ENCODE results near the gene AZGP1.

The AZGP1 gene

DNA sequence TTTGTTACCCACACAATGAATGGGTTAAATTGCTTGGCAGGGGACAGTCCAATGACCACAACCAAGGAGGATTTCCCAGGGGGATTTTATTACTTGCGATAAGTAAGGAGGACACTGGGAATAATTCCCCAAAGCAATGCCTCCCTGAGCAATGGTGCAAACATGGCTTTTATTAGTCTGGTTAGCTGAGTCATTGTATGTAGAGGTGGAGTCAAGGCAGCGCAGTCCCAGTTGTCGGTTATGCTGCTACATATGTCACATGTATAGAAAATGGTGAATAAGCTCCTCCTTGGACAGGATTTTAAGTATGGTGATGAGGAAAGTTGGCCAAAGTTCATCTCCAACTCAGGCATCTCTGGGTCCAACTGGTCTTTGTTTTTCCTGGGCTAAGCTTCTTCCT lies 52.6 kb downstream of the AZGP1 start:
- DNase-seq (ENCODE audit: low read depth, low spot score) = no peak
- no peak overlapping the region for H3K4me3 ChIP-seq (ENCODE audit: low read length)

DNA sequence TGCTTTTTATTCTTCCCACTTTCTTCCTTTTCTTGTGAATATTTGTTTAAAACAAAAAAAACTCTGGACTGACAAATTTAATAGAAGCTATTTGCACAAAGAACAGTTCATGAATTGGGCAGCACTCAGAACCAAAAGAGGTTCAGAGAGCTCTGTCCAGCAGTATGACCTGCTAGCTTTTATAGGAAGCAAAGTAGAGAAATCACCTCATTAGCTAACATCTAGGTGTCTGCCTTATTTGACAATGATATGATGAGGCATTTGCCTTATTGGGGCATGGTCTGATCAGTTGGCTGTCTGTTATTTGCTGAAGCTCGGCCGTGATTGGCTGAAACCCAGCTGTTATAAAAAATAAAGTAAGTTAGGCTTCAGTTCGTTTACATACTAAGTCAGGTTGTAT lies 55.7 kb downstream of the AZGP1 start:
- peak overlapping the region; percentile 72 for H3K4me3 ChIP-seq (ENCODE audit: low read length)
- peak; percentile 12 for DNase-seq (ENCODE audit: low read depth, low spot score)

GRCh38 chr7:99919814-99920112 lies 56.1 kb downstream of the AZGP1 start:
- peak overlapping the region; percentile 72 for H3K4me3 ChIP-seq (ENCODE audit: low read length)
- no peak for DNase-seq (ENCODE audit: low read depth, low spot score)

- peak within 1 kb of the TSS; percentile 72 for H3K4me3 ChIP-seq (ENCODE audit: low read length)
- peak; percentile 86 for DNase-seq (ENCODE audit: low read depth, low spot score)
These were observed 56.6 kb downstream of the AZGP1 start, which contains the start of gene TRIM4 for GRCh38 chr7:99918959-99919813. Gene TRIM4, minus strand, starts transcription at chr7:99919530. Its CDS starts 129 bp downstream, at chr7:99919401.
